NCI-H82 treated with DMSO at 0.1 percent for 48 hours (cell line): Measurements from ENCODE around the gene HHIPL1.

Experiments
- DNase-seq: peaks from one replicate; lab custom pipeline; 2025; ENCODE audit not compliant: unreplicated experiment; lab: John Stamatoyannopoulos, UW

Gene HHIPL1

DNA sequence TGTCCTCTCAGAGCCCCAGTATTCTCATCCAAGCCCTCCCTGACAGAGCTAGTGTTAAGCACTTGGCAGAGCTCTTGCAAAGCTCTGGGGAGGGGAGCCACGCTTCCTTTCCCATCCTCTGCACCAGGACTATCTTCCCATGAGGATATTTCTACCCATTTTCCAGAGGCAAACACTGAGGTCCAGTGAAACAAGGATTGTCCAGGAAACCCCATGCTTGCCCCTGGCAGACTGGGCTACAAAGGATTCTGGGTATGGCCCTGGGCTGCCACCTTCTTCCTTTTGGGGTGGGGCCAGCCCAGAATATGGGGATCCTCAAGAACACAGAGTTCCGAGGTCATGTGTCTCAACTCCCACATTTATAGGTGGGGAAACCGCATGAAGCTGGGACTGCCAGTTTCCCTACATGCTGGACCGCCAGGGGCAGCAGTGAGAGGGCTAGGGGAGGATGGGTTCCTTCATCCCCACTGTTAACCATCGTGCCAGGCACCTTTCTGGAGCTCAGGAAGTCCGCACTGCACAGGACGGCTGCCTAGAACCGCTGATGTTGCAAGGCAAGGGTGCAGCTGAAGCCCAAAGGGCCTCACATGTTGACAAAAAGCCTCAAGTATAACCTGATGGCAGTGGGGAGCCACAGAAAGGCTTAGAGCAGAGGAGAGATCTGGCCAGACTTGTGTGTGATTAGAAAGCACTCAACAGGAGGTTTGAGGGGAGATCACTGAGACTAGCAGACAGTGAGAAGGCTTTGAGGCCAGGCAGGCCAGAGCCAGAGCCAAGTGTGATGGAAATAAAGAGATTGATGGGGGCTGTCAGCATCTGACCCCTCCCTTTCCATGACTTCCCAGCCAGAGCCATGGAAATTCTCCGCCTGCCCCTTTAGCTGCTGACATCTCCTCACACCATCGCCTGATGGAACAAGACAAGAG, 35.4 kb upstream of the HHIPL1 start:
- no peak for DNase-seq

DNA sequence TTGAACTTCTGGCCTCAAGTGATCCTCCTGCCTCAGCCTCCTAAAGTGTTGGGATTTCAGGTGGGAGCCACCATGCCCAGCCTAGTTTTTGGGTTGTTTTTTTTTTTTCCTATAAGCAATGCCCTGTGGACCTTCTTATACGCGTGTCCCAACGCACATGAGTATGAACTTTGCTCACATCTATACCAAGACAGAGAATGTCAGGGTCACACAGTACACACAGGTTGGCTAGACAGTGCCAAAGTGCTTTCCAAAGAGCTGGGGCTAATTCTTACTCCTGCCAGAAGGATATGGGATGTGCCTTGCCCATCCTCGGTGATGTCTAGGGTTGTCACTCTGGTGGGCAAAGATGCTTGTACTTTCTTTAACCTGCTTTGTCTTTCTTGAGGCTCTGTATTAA, 33.3 kb upstream of the HHIPL1 start:
- DNase-seq = no peak

DNA sequence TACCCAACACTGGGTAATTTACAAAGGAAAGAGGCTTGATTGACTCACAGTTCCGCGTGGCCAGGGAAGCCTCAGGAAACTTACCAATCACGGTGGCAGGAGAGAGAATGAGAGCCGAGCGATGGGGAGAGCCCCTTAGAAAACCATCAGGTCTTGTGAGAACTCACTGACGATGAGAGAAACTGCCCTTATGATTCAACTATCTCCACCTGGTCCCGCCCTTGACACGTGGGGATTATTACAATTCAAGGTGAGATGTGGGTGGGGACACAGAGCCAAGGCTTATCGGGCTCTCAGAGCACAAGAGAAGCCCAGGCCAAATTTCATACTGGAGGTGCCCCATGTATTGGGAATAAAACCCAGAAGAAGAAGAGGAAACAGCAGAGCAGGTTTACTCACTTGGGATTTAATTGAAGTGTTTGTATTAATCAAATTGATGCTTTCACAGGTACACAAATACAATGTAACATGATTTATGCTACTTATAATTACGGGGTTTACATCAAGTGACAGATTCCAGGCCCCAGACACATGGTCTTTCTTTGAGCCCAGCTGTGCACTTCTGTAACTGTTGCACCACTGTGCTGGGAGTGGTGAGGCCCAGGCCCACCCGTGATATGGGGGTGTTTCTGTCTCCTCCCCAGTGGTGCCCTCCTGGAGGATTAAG, 32.7 kb upstream of the HHIPL1 start:
- DNase-seq = no peak

DNA sequence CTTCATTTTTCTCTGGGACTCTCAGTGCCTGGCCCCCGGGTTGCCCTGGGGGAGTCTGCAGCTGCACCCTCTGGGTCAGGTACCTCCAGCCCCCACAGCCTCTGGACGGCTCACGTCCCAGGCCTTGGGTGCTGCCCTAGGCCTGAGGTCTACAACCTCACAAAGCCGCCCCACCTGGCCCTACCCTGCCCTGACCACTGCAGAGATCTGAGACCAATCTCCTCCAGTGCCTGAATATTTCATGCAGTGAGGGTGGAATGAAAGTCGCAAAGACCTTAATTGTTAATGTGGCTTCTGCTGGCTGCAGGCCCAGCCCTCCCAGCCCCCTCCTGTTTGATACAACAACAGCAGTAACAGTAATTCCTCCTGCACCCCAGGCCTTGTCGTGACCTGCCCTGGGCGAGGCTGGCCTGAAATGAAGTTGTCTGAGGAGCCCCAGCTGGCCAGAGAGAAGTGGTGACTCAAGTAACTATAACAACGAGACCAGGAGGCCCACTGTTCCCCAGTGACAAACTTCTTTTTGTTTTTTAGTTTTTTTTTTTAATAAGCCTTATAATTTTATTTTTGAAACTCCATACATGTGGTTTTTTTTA, 32.1 kb upstream of the HHIPL1 start:
- DNase-seq = no peak

DNA sequence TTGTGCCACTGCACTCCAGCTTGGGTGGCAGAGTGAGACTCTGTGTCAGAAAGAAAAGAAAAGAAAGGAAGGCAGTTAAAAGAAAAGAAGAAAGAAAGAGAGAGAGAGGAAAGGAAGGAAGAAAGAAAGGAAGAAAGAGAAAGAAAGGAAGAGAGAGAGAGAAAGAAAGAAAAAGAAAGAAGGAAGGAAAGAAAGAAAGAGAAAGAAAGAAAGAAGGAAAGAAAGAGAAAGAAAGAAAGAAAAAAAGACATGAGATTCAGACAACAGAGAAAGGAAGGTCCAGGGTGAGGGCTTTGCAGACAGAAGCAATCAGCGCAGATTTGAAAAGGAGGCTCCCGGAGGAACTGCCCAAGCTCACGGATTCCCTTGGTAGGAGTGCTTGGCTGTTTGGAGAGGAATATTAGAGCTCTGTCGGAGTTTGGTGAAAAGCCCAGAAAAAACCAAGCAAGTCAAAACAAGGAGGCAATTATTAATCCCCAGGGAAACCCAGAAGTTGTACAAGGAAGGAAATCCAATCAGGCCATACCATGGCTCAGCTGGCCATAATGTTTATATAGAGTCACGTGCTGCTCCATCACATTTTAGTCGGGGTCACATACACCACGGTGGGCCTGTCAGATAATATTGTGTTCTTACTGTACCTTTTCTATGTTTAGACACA, 29.3 kb upstream of the HHIPL1 start:
- DNase-seq = peak; percentile 10

DNA sequence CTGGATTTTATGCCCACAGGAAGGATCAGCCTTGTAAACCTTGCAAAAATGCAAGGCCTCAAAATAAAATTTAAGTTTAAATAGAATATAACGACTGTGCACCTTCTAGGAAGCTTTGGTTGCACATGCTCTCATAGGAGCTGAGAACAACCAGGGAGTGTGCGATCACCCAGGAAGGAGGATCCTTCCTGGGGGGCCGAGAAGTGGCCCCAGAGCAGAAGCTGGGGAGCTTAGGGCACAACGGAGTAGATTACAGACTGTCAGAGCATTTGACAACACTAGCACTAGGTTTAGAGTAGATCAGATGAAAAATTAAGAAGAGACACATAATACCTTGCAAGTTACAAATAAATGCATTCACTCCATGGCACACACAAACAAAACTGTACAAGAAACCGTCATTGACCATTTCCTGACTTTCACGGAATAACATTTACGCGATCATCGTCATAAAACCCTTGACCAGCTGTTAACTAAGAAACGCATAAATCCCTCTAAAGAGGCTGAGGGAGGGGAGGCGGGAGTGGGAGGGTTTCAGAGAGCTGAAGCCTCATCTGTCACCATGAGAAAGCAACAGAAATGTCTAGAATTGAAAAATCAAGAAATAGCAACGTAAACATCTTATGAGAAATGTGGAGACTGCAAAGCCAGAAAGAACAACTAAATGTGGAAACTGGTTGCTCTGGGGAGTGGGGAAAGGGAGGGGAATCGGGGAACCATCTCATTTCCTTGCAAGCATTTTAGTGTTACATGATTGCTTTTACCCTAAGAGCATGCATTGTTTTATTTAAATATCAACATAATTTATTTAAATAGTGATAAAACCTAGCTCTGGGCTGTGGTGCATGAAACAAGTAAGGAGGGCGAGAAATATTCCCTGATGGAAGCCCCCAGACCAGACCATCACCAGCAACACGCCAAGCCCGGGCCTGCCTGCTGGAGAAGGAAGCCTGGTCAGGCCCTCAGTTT, 27.8 kb upstream of the HHIPL1 start:
- peak; percentile 72 for DNase-seq

DNA sequence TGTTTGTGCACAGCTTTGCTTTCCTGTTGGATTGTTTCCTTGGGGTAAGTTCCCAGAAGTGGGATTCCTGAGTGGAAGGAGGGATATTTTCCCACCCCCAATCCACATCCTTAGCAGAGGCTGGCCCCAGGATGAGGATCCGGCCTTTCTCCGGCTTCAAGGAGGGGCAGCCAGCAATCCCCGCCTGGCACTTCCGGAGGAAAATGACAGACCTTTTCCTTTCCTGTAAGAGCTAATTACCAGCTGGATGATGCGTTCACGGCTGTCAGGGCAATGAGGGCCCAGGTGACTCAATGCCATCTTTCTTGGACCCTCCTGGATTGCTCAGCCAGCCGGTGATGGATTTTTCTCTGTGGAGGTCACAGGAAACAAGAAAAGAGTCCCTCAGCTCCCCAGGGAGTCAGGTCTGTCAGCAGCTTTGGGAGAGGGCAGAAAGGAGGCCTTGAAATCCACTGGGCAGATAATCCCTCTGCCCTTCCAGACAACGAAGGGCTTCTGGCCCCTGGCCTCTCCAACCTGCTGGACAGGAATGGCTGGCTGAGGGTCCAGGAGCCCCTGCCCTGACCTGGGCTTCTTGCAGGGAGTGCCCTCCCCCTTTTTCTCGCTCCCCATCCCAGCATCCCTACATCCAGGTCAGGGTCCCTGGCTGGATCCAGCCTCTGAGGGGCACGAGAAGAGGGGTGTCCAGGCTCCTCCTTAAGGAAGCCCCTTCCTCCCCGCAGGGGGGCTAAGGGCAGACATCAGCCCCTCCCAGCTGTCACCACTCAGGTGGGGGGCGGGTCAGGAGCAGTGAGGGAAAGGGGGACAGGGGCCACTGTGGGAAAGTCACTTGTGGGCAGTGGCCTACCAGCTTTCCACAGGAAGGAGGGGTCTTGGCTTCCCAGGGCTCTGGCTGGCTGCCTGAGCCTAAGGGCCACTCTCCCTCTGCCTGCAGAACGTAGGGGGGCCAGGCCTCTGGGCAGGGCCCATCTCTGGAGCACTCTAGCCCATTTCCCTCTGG, 24.8 kb upstream of the HHIPL1 start:
- no peak for DNase-seq

DNA sequence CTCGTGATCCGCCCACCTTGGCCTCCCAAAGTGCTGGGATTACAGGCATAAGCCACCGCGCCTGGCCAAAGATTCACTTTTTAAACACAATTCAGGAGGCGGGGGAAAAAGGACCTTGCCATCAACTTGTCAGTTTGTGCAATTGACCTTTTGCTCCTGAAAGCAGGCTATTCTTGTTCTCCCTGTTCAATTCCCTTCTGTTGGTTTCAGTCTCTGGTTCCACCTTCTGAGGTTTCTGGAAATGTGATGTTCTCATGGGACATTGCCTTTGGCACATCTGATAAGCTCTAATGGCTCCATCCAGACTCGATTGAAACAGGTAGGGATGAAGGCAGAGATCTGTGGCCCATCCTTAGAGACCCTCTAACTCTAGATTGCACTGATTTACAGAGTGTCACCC, 23.0 kb upstream of the HHIPL1 start:
- DNase-seq = no peak

DNA sequence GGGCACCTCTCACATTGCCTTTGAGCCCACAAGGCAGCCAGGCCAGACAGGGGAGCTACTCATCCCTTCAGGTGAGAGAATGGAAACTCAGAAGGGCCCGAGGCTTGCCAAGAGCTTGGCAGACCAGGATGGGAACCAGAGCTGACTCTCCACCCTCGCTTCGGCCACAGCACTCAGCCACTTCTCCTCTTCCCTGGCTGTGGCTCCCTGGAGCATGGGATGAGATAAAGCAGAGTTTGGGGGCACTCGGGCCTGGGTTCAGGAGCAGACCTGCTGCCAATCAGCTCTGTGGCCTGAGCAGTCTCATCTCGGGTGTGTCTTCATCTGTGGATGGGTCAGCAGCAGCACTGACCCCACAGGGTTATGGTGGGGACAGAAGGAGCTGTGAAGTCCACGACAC, 20.9 kb upstream of the HHIPL1 start:
- DNase-seq = no peak

DNA sequence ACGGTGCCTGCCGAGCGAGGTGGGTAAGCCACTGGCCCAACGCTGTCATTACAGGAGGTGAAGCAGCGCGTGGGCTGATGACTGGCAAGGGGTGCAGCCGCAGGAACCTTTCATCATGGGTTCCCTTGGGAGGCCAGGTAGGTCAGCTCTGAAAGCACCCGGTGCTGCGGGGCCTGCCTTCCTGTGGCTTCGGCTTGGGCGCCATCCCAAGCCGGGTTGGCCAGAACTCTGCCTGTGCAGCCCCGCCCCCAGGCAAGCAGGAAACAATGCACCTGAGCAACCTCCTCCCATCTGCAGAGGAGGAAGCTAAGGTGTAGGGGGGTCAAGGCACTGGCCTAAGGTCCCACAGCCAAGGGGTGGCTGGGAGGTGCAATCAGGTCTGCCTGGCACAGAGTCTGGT, 20.0 kb upstream of the HHIPL1 start:
- DNase-seq = no peak

DNA sequence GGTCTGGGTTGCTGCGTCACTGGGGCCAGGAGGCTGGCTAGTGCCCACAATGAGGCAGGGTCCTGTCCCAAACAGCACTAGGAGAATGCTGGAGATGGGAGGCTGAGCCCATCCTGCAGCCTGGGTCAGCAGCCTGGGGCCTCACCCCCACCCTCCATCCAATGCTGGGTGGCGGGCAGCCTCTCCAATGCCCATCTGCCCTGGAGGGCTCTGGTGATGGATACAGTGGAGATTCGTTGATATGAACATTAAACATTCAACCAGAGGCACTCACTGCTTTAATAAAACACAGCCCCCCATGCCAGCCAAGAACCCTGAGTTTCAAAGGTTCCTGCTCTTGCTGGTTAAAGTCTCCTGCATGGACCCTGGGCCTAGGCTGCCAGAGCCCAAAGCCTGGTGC, 19.5 kb upstream of the HHIPL1 start:
- DNase-seq = no peak

DNA sequence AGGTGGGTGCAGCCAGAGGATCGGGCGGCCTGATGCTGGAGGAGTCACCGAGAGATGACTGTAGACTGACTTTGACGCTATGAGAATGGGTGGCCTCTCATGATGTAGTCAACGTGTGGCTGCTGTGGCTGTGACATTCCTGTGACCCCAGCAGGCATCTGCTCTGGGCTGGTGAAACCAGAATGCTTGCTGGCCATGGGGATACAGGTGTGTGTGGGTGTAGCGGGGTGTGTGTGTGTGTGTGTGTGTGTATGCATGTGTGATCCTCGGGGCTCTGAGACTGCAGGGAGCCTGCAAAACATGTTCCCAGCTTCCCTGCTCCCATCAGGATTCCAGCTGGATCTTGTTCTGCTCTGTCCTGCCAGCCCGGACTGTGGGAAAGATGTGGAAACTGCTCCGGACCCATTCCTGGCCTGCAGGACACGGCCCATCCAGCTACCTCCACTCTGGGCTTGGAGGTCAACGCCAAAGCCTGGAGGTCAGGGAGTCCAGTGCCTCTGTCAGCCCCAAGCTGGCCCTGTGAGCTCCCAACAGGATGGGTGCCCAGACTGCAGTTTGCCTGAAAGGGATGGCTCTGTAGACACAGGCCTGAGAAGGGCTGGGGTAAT, 18.8 kb upstream of the HHIPL1 start:
- no peak for DNase-seq

DNA sequence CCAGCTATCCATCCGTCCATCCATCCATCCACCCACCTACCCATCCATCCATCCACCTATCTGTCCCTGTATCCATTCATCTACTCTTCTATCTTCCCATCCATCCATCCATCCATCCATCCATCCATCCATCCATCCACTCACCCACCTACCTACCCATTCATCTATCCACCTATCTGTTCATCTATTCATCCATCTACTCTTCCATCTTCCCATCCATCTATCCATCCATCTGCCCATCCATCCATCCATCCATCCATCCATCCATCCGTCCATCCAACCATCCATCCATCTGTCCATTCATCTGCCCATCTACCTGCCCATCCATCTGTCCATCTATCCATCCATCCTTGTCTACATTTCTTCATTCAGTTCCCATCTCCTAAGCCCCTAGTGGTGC, 17.8 kb upstream of the HHIPL1 start:
- DNase-seq = no peak

DNA sequence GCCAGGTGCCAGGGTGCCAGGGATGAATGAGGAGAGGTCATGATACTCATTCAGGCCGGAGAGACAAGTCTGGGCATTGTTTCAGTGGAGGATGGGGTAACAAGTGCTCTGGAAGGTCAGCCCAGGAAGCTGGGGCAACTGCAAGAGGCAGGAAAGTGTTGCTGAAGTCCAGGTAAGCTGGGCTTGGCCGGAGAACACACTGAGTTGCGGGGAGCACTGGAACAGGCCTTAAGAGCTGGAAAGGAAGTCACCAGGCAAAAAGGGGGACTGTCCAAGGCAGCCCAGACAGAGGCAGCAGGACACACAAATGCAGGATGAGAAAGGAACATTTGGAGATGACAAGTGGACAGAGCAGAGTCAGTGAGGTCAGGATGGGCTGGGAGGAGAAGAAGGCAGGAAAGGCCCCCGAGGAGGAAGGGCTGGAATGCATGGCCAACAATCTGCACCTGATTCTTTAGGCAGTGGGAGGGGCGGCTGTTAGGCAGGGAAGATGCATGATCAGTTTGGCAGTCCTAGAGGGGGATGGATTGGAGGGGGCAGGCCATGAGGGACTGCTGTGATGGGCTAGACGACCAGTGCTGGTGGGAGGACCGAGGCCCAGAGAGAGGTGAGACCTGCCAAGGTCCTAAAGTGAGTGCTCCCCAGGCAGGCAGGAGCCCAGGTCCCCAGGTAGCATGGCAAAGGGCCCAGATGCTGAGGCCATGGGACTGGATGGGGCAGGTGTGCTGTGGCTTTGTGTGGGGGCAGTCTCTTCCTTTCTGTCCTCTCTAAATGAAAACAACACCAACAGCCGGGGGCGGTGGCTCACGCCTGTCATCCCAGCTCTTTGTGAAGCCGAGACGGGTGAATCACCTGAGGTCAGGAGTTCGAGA, 17.2 kb upstream of the HHIPL1 start:
- DNase-seq = no peak

DNA sequence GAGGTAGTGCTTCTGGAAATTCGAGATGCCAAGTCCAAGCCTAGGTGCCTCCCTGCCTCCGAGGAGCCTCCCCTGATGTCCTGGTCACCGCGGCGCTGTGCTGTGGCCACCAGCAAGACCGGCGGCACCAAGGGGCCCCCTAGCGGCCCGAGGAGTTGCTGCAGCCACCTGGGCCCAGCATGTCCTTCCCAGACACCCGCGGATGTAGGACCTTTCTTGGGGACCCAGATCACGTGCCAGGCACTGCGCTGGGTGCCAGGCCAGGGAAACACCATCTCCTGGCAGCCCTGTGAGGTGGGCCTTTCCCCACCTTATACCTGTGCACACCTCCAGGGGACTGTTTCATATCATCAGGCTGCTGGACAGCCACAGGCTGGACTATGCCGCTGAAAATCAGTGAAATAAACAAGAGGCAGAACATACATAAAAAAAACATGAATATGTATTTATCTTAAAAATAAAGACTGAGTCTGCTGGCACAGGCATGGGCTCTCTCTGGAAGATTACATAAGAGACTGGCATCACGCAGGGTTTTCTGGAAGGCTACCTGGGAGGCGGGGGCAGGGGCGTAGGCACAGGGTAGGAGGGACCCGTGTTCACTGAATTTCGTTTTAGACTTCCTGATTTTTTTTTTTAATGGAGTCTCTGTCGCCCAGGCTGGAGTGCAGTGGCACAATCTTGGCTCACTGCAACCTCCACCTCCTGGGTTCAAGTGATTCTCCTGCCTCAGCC, 15.9 kb upstream of the HHIPL1 start:
- DNase-seq = peak; percentile 7

DNA sequence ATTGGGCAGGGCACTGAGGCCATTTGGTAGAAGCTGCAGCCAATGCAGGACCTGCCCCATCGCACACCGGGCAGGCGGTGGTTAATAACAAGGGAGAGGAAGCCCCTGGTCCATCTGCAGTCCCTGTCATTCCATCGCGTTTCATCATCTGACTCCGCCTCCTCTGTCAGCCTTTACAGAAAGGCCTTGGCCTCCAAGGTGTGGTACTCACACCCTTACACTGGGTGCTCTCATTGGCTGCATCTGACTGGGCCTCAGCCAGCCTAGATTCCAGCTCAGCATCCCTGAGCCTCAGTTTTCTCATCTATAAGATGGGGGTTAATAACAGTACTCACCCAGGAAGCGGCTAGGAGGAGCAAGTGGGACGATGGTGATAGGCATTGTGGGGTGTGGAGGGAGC, 14.7 kb upstream of the HHIPL1 start:
- DNase-seq = no peak

DNA sequence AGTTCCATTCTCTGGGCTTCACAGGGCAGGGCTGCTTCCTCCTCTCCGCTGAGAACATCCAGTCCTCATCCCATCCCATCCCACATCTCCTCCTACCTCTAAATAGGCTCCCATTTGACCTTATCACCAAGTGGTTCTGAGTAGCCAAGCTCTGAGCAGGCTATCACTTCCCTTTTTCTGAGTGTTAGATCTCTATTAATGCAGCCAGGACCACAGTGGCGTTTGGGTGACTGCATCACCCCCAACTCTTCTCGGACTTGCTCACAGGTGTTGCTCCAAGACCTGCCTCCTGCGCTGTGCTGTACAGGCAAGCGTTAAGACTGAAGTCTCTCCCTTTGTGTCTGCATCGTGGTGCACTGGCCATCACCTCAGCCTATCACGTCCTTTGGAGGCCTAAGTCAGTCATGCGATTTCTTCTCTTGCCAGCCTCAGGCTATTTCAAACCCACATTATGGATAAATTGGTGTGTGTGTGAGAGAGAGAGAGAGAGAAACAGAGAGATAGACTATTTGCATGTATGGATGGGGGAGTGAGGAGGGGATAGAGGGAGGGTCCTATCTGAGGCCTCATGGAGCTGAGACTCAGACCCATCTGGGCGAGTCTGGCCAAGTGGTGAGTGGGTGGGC, 12.4 kb upstream of the HHIPL1 start:
- DNase-seq = no peak
